Measurements from ENCODE around the gene DRAM1.

DNA sequence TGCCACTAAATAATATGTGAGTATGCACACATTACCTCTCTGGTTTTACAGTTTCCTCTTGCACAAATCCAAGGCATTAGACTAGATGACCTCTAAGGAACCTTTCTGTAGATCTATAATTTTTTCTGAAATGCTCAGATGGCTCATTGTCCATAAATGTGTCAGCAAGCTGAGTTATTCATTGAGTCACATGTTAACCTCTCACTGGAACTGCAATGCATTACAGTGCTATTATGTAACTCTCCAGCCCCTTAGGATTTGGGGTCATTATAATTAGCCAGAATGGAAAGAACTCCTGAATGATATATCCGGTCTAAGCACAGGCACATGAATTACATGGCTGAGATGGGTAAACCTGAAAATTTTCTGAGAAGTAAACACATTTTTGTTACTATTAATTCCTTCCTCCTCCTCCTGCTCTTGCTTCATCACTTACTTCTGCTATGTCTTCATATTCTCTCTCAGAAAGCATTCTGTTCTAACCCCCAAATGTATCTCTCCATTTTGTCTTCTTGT, 20.3 kb upstream of the DRAM1 start:
- TF ChIP-seq, protein P1, sequence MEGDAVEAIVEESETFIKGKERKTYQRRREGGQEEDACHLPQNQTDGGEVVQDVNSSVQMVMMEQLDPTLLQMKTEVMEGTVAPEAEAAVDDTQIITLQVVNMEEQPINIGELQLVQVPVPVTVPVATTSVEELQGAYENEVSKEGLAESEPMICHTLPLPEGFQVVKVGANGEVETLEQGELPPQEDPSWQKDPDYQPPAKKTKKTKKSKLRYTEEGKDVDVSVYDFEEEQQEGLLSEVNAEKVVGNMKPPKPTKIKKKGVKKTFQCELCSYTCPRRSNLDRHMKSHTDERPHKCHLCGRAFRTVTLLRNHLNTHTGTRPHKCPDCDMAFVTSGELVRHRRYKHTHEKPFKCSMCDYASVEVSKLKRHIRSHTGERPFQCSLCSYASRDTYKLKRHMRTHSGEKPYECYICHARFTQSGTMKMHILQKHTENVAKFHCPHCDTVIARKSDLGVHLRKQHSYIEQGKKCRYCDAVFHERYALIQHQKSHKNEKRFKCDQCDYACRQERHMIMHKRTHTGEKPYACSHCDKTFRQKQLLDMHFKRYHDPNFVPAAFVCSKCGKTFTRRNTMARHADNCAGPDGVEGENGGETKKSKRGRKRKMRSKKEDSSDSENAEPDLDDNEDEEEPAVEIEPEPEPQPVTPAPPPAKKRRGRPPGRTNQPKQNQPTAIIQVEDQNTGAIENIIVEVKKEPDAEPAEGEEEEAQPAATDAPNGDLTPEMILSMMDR (IDR thresholded peaks at IDR 0.05; ENCODE audit: low read depth, low read length), result no peak
- TF ChIP-seq EZH2phosphoT487 (IDR thresholded peaks at IDR 0.05; ENCODE audit: low read depth), result no peak
